PC-9 (cell line): ENCODE results near the gene FAM83G. TPM values are rescaled to one million over a fixed set of nuclear protein-coding genes. Genes with fewer than 3 reads are reported as not detected.

ENCODE experiments used
- BruUV-seq: library from RNA; stranded (reverse); fragments of 400-500 nt; replicated peaks from 2 replicates; lab custom pipeline; 2021; lab: Mats Ljungman, UMichigan
- CTCF ChIA-PET: fragments of 300-600 bp; sonication (Branson Sonifier 250); formaldehyde crosslinking; loops from one replicate; lab custom pipeline; 2022; ENCODE audit warnings: antibody characterized with exemption; lab: Charles Lee
- POLR2A ChIA-PET: fragments of 300-600 bp; sonication (Branson Sonifier 250); formaldehyde crosslinking; loops from one replicate; lab custom pipeline; 2022; ENCODE audit warnings: antibody characterized with exemption; ENCODE audit not compliant: unreplicated experiment; lab: Charles Lee
- DNase-seq, 2 experiments: peaks; one replicate each; pipeline versions ENCODE4 v3.0.0 to v3.0.0-alpha.2; 2015 to 2022; ENCODE audit warnings: mixed read lengths in 1 of 2
- H2AFZ ChIP-seq: fragments of 200-600 bp; sonication (generic); 2 replicates; pipeline ENCODE4 v1.8.1; 2017; ENCODE audit warnings: antibody characterized with exemption
- H3F3A ChIP-seq: fragments of 200-600 bp; sonication (generic); 2 replicates; pipeline ENCODE4 v1.8.1; 2017; ENCODE audit warnings: antibody characterized with exemption, mild to moderate bottlenecking, low read depth; ENCODE audit not compliant: insufficient read depth
- H3K27ac ChIP-seq: fragments of 200-600 bp; sonication (generic); 2 replicates; pipeline ENCODE4 v1.6.1; 2016; ENCODE audit warnings: mixed run types
- H3K27me3 ChIP-seq: fragments of 200-600 bp; sonication (generic); 2 replicates; pipeline ENCODE4 v1.6.1; 2016; ENCODE audit warnings: low read depth, mixed run types; ENCODE audit not compliant: insufficient read depth
- H3K36me3 ChIP-seq: fragments of 200-600 bp; sonication (generic); 2 replicates; pipeline ENCODE4 v1.6.1; 2016; ENCODE audit warnings: low read depth, mixed run types
- H3K4me1 ChIP-seq: fragments of 200-600 bp; sonication (generic); replicated peaks from 2 replicates; pipeline ENCODE4 v1.6.1; 2016; ENCODE audit warnings: mixed run types; ENCODE audit not compliant: insufficient read depth
- H3K4me2 ChIP-seq: fragments of 200-600 bp; sonication (generic); 2 replicates; pipeline ENCODE4 v1.6.1; 2017; ENCODE audit warnings: mixed run types
- H3K4me3 ChIP-seq: fragments of 200-600 bp; sonication (generic); 2 replicates; pipeline ENCODE4 v1.6.1; 2016; ENCODE audit warnings: mixed run types
- H3K79me2 ChIP-seq: fragments of 200-600 bp; sonication (generic); 2 replicates; pipeline ENCODE4 v1.6.1; 2017; ENCODE audit warnings: low read depth, mixed run types
- H3K9me2 ChIP-seq: fragments of 200-600 bp; sonication (generic); 2 replicates; pipeline ENCODE4 v1.8.1; 2017; ENCODE audit warnings: mild to moderate bottlenecking; ENCODE audit not compliant: insufficient read depth
- H3K9me3 ChIP-seq: fragments of 200-600 bp; sonication (generic); 2 replicates; pipeline ENCODE4 v1.8.1; 2016; ENCODE audit warnings: low read depth; ENCODE audit not compliant: insufficient read depth
- H4K20me1 ChIP-seq: fragments of 200-600 bp; sonication (generic); 2 replicates; pipeline ENCODE4 v1.8.1; 2017; ENCODE audit not compliant: insufficient read depth
- CTCF ChIP-seq: fragments of 200-600 bp; sonication (generic); conservative IDR thresholded peaks from 2 replicates; pipeline ENCODE4 v1.6.1; 2017; ENCODE audit warnings: mixed run types, antibody characterized with exemption, mild to moderate bottlenecking, moderate library complexity
- EZH2 ChIP-seq: fragments of 200-600 bp; sonication (generic); IDR thresholded peaks from 2 replicates; pipeline ENCODE4 v1.8.0; 2017; ENCODE audit warnings: antibody characterized with exemption, low read depth
- intact Hi-C: fragments of 100-400 bp; cut with micrococcal nuclease; formaldehyde crosslinking; loops from one replicate; pipeline ENCODE4 v1.10.0; 2022; ENCODE audit not compliant: unreplicated experiment
- total RNA-seq: library from RNA; stranded (reverse); gene quantifications from 2 replicates; pipeline ENCODE4 v1.2.3, GENCODE V29; 2021

FAM83G gene
- total RNA-seq, 1 experiment from 2014 or later = 30.2 TPM

DNA sequence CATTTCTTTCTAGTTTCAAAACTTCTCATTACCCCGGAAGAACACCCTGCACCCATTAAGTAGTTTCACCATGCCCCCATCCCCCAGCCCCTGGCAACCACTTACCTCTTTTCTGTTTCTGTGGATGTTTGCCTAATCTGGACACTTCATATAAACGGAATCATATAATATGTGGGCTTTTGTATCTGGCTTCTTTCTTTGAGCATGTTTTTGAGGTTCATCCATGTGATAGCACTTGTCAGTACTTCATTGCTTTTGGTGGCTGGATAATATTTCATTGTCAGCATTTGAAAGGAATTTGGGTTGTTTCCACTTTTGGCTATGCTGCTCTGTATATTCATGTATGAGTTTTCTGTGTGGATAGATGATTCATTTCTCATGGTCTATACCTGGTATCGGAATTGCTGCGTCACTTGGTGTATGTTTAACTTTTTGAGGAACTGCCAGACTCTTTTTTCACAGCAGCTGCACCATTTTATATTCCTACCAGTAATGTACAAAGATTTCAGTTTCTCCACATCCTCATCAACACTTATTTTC, 82.6 kb downstream of the FAM83G start:
- CTCF ChIA-PET = no interaction called here
- H3K36me3 ChIP-seq = peaks cover 11% of the 10 kb centered on the region
- H3K9me3 ChIP-seq = no peaks in the 10 kb centered on the region
- no peak overlapping the region for H2AFZ ChIP-seq
- H3K9me2 ChIP-seq = no peaks in the 10 kb centered on the region
- POLR2A ChIA-PET = no interaction called here
- intact Hi-C loops = no loop called here
- no peak for DNase-seq
- H3K4me1 ChIP-seq = peaks cover 15% of the 10 kb centered on the region
- H3K4me2 ChIP-seq = no peak overlapping the region
- H3K4me3 ChIP-seq = no peak overlapping the region
- H4K20me1 ChIP-seq = peaks cover 3% of the 10 kb centered on the region; the same call in 1 of the 2 replicates
- TF ChIP-seq CTCF = no peak
- TF ChIP-seq EZH2 = no peak
- peaks cover 4% of the 10 kb centered on the region for H3F3A ChIP-seq
- H3K27ac ChIP-seq = no peak overlapping the region
- no peaks in the 10 kb centered on the region for H3K27me3 ChIP-seq
- no peaks in the 10 kb centered on the region; the same call in 1 of the 2 replicates for H3K79me2 ChIP-seq
- no TSS peak for BruUV-seq

DNA sequence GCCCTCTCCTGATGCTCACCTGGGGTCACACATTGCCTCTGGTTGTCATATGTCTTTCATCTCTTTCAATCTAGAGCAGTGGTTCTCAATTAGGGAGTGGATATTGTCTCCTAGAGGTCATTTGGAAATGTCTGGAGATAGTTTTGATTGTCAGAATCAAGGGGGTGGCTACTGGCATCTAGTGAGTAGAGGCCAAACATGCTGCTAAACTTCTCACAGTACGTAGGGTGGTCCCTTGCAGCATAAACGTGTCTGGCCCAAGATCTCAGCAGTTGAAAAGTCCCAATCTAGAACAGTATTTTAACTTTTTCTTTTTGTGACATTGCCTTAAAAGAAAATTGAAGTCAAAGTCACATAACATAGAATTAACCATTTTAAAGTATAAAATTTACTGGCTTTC, 83.1 kb downstream of the FAM83G start:
- DNase-seq = no peak
- Histone ChIP-seq H2AFZ (no peak overlapping the region), H3K79me2 (no peaks in the 10 kb centered on the region; the same call in 1 of the 2 replicates), H4K20me1 (peaks cover 3% of the 10 kb centered on the region; the same call in 1 of the 2 replicates), H3K4me1 (peaks cover 15% of the 10 kb centered on the region), H3K4me2 (no peak overlapping the region), H3K36me3 (peaks cover 8% of the 10 kb centered on the region), H3K4me3 (no peak overlapping the region), H3K27ac (no peak overlapping the region), H3F3A (peaks cover 4% of the 10 kb centered on the region), H3K27me3 (no peaks in the 10 kb centered on the region), H3K9me3 (no peaks in the 10 kb centered on the region), H3K9me2 (no peaks in the 10 kb centered on the region)
- BruUV-seq = no TSS peak
- intact Hi-C loops = no loop called here
- ChIA-PET CTCF (no interaction called here), POLR2A (no interaction called here)
- TF ChIP-seq CTCF (no peak), EZH2 (no peak)

GRCh38 chr17:18920911-18921441, 83.6 kb downstream of the FAM83G start:
- ChIA-PET POLR2A (no interaction called here), CTCF (no interaction called here)
- no TSS peak for BruUV-seq
- H3K4me1 ChIP-seq = peaks cover 15% of the 10 kb centered on the region
- intact Hi-C loops = no loop called here
- H3F3A ChIP-seq = peaks cover 4% of the 10 kb centered on the region
- TF ChIP-seq EZH2 (no peak), CTCF (no peak)
- H3K79me2 ChIP-seq = no peaks in the 10 kb centered on the region; the same call in 1 of the 2 replicates
- no peaks in the 10 kb centered on the region for H3K9me2 ChIP-seq
- peaks cover 8% of the 10 kb centered on the region for H3K36me3 ChIP-seq
- DNase-seq = no peak
- H3K27ac ChIP-seq = peak overlapping the region; percentile 36; the same call in 1 of the 2 replicates
- peak overlapping the region; percentile 14; the same call in 1 of the 2 replicates for H3K4me2 ChIP-seq
- H2AFZ ChIP-seq = no peak overlapping the region
- H3K9me3 ChIP-seq = no peaks in the 10 kb centered on the region
- peaks cover 3% of the 10 kb centered on the region; the same call in 1 of the 2 replicates for H4K20me1 ChIP-seq
- no peaks in the 10 kb centered on the region for H3K27me3 ChIP-seq
- no peak overlapping the region for H3K4me3 ChIP-seq
